Esophagus (tissue), 2 donors: ENCODE measurements around the gene OR4C46. TPM values are rescaled to one million over a fixed set of nuclear protein-coding genes. Genes with fewer than 3 reads are reported as not detected.
"Not testable (repeated sequence)": the region's sequence is repeated elsewhere in the genome, so short reads cannot be mapped to it uniquely, and the experiment has no call there.

Experiments
- H3K27ac ChIP-seq, 2 donors: one replicate each; pipeline ENCODE4 v1.5.1; 2013; ENCODE audit warnings: low read depth in 2 of 2, mild to moderate bottlenecking in 2 of 2, inconsistent platforms in 1 of 2, low read length in 1 of 2, moderate library complexity in 1 of 2
- H3K27me3 ChIP-seq, 2 donors: one replicate each; pipeline ENCODE4 v1.6.1; 2013; ENCODE audit warnings: low read length in 2 of 2, control low read depth in 1 of 2, mild to moderate bottlenecking in 1 of 2; ENCODE audit not compliant: insufficient read depth in 2 of 2, control insufficient read depth in 1 of 2
- H3K36me3 ChIP-seq, 2 donors: one replicate each; pipeline ENCODE4 v1.6.1; 2013; ENCODE audit warnings: low read length in 1 of 2; ENCODE audit not compliant: control insufficient read depth in 2 of 2, insufficient read depth in 2 of 2
- H3K4me1 ChIP-seq, 2 donors: one replicate each; pipeline ENCODE4 v1.6.1; 2013; ENCODE audit warnings: low read length in 1 of 2; ENCODE audit not compliant: control insufficient read depth in 2 of 2, insufficient read depth in 2 of 2
- H3K4me3 ChIP-seq, 2 donors: one replicate each; pipeline ENCODE4 v1.5.1; 2013; ENCODE audit warnings: low read length in 2 of 2, mild to moderate bottlenecking in 2 of 2, low read depth in 1 of 2, moderate library complexity in 1 of 2
- H3K9me3 ChIP-seq, 2 donors: one replicate each; pipeline ENCODE4 v1.6.1; 2013; ENCODE audit warnings: mild to moderate bottlenecking in 2 of 2, low read depth in 1 of 2, low read length in 1 of 2, moderate library complexity in 1 of 2; ENCODE audit not compliant: control insufficient read depth in 2 of 2, insufficient read depth in 1 of 2
- WGBS, 2 donors: extraction: QIAGEN DNeasy Blood & Tissue Kit; methylation state at CpG; one replicate each; pipeline ENCODE4 v1.1.7; 2013; 5-methylcytosine and 5-hydroxymethylcytosine counted together
- polyA plus RNA-seq, 2 donors: library from polyadenylated mRNA; stranded (reverse); fragments of 200-250 nt; gene quantifications; one replicate each; pipeline ENCODE4 v1.2.3, GENCODE V29; 2013
- donor health status: healthy with polysubstance abuse.
- donor health status: Bipolar disorder and iron deficiency.

The OR4C46 gene
- not detected for polyA plus RNA-seq

DNA sequence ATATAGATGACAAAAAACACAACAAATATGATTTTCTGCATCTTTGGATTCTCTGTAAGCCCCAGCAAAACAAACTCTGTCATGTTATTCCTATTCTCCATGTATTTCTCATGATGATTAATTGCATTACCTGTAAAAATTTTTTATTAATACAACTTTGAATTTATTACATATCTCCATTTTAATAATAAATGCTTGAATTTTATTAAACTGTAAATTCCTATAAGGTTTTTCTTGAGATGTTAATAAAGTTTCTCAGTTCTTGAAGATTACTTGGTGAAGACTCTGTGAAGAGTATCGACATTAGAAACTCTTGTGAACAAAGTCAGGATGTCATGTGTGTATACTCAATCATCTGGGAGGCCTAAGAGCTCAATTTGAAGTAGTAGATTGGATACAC, at the start of gene OR4C46:
OR4C46 (minus strand) TSS at position 101 of the 400 bp plus-strand sequence; CDS start at position 101, 0 bp downstream.
- Histone ChIP-seq H3K4me1 (no peaks in the 10 kb centered on the region), H3K9me3 (peaks cover 3 to 5% of the 10 kb centered on the region in 2 donors), H3K27me3 (no peaks in the 10 kb centered on the region), H3K36me3 (no peaks in the 10 kb centered on the region), H3K4me3 (no peak within 1 kb of the TSS), H3K27ac (no peak within 1 kb of the TSS)
- WGBS, 2 donors: 33 to 51% methylated on average over 1 of the region's 1 CpG

DNA sequence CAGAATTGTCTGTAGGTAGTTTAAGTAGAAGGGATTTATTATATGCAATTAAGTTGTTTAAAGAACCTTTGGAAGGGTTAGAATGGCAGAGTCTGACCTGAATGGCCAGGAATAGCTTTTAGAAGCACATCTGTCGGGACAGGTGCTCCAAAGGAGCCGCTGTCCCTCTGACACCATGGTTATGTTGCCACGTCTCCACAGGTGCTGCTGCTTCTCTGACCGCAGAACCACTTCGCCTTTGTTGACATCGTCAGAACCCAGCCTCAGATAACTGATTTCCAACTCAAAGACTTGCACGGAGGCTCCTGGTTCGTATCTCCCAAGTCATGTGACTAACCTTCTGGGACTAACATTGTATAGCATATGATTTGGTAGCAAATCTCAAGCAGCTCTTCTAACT, 41.8 kb upstream of the OR4C46 start:
- 65 to 67% methylated on average over 8 of the region's 8 CpGs for WGBS, 2 donors

DNA sequence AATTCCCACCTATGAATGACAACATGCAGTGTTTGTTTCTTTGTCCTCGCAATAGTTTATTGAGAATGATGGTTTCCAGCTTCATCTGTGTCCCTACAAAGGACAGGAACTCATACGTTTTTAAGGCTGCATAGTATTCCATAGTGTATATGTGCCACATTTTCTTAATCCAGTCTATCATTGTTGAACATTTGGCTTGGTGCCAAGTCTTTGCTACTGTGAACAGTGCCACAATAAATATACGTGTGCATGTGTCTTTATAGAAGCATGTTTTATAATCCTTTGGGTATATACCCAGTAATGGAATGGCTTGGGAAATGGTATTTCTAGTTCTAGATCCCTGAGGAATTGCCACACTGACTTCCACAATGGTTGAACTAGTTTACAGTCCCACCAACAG, 42.4 kb downstream of the OR4C46 start:
- H3K27ac ChIP-seq, H3K4me3 ChIP-seq, H3K9me3 ChIP-seq, H3K4me1 ChIP-seq, H3K27me3 ChIP-seq, H3K36me3 ChIP-seq: not testable (repeated sequence)
- WGBS, 2 donors: 63 to 66% methylated on average over 3 of the region's 3 CpGs

More for the DNA sequence above, 41.8 kb upstream of the OR4C46 start:
- H3K36me3 ChIP-seq, H3K4me3 ChIP-seq, H3K27me3 ChIP-seq, H3K4me1 ChIP-seq, H3K27ac ChIP-seq, H3K9me3 ChIP-seq: not testable (repeated sequence)

DNA sequence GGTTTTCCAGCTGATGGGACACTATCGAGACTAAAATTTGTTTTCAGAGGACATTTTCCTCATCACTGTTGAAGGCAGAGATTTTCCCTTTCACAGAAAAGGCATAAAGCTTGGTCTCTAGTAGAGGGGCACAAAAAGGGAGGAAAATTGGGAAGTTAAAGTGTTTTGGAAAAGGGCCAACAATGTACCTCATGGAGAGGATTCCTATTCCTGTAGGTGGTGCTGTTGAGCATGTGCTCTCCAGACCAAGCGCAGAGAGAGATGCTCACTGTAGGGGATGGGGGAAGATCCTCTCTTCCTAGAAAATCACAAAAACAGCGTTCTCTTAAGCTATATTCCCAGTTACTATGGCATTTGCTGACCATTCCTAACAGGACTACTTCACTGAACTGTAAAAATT, 44.9 kb downstream of the OR4C46 start:
- WGBS, 2 donors: 53 to 69% methylated on average over 3 of the region's 3 CpGs
- Histone ChIP-seq H3K4me1 (no peaks in the 10 kb centered on the region), H3K9me3 (peaks cover 2 to 4% of the 10 kb centered on the region in 2 donors), H3K27me3 (no peaks in the 10 kb centered on the region), H3K27ac (no peak overlapping the region), H3K36me3 (no peaks in the 10 kb centered on the region), H3K4me3 (no peak overlapping the region)

DNA sequence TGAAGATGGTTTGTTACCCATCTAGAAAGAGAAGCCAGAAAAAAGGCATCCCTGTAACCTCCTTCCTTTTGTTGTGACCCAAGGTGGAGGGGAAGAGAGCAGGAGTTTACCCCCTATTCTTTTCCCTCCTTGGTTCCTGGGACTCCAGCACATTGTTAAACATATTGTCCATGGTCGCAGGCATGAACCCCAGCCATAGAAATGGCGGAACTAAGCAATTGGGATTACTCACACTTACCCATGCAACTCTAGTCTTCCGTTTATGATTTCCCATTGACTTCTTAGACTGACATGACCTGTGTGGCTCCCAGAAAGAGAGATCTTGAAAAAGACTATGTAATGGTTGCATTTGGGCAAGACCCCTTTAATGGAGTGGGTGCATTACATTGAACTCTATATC, 45.4 kb downstream of the OR4C46 start:
- H3K36me3 ChIP-seq: no peaks in the 10 kb centered on the region
- H3K9me3 ChIP-seq: peaks cover 2 to 4% of the 10 kb centered on the region in 2 donors
- H3K27me3 ChIP-seq: no peaks in the 10 kb centered on the region
- H3K4me1 ChIP-seq: no peaks in the 10 kb centered on the region
- H3K4me3 ChIP-seq: no peak overlapping the region
- H3K27ac ChIP-seq: no peak overlapping the region
- 64 to 66% methylated on average over 3 of the region's 3 CpGs for WGBS, 2 donors

Other genes starting within 250 kb of the OR4C46 start
- not detected for gene OR4A5, start 102.8 kb upstream of the OR4C46 start, polyA plus RNA-seq